HG03066 (cell line): ENCODE data around the gene CHD6.

Source experiments
- ATAC-seq: cut with Tn5 transposase; IDR thresholded peaks from one replicate; pipeline ENCODE4 v1.9.1; 2021; ENCODE audit warnings: low read depth; ENCODE audit not compliant: unreplicated experiment

CHD6 gene

GRCh38 chr20:41623625-41624375 is 5.6 kb upstream of the CHD6 start:
- ATAC-seq: no peak

DNA sequence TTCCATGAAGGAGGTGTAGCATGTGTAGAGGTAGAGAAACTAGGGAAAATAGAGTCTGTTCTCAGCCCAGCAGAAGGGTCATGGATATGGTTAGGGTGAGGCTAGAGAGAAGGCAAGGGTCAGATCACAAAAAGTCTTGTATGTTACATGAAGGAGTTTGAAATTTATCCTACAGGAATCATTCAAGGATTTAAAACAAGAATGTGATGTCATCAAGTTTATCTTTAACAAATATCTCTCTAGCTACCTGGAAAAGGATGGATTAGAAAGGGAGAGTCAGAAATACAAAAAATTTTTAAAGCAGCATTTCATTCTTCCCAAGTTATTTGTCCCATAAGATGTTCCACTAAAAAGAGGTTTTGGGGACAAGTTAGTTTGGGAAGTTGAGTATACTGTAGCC is 4.4 kb upstream of the CHD6 start:
- no peak for ATAC-seq

DNA sequence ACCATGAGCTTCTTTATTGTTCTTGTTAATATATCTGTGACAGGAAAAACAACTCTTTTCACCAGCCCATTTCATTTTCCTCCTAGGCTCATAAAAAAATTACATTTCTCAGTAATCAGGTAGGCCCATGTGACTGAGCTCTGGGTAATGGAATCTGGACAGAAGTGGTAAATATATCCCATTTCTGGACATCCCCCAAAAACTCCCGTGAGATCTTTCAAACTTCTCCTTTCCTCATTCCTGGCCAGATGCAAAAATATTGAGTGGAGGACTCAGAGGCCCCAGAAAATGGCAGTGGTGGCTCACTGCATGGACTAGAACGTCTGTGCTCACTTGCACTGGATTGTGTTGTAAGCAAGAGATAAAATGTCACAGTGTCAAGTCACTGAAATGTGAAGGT is 3.8 kb upstream of the CHD6 start:
- no peak for ATAC-seq

DNA sequence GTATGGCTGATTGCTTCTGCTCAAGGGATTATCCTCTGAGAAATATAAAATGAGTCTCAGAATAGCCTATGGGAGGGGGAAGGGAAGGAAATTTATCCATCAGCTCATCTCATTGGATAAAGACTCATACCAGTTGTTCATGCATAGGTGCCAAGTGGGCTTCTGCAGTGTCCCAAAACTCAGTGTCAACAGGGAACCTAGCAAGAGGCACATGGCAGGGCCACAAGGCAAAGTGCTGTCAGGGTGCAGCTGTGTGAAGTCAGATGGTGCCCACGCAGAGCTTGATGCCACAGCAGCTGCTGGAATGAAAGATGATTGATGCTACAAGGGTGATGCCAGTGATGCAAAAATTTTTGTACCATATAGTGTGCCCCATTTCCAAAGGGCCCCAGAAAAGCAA is 3.2 kb upstream of the CHD6 start:
- no peak for ATAC-seq

DNA sequence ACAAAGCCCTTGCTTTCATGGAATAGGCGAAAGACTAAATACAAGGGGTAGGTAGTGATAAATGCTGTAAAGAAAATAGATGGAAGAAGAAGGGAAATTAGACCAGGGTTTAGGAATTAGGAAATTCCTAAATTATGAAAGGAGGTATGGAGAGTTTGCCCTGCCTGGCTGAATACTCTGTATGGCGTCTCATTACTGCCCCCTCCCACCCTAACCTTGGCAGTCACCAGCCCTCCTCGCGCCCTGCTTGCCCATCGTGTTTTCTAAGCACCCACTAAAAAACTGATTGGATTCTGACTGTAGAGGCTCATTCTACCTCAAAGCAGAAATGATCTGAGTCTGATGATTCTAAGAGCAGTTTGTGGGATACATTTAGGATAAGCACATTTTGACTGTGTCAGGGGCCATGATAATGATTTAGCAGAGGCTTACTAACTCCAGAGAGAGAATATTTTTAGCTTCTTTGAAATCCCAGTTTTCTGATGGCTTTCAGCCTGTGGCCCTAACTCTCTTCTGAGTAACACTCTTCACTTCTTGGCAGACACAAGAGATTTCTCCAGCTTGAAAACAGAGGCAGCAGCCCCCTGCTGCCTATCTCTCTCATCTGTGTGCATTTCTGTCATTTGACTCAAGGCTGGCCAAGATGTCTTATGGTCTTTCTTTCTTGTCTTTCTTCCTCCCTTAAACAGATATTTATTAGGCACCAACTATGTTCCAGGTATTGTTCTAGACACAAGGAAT is 1.4 kb upstream of the CHD6 start:
- no peak for ATAC-seq

DNA sequence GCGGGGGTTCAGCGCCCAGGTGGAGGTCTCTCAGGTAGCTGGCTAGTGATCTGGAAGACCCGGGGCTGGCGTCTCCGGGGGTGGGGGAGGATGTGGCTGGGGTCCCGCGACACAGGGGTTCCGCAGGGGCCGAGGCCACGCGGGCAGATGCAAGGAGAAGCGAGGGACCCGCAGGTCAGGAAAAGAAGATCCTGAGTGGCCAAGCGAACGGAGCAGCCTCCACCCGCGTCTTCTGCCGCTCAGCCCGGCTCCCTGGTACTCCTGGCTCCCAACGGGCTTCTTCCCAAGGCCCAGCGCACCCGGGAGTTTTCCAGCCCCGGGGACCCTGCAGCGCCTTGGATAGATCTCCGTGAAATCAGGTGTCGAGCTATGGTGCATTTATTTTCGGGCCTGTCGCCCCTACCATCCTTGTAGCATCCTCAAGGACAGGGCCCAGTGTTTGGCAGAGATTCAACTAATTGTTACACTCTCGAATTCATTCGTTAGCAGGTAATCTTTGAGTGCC is 682 bp upstream of the CHD6 start:
- no peak for ATAC-seq

GRCh38 chr20:41617059-41617901 is 897 bp downstream of the CHD6 start:
- ATAC-seq: peak; percentile 4

GRCh38 chr20:41616228-41616627 is 1.9 kb downstream of the CHD6 start:
- ATAC-seq: no peak

GRCh38 chr20:41615676-41616075 is 2.5 kb downstream of the CHD6 start:
- ATAC-seq: no peak

- ATAC-seq: no peak
Measured at GRCh38 chr20:41615110-41615509, 3.1 kb downstream of the CHD6 start.

GRCh38 chr20:41613321-41613720 is 4.9 kb downstream of the CHD6 start:
- no peak for ATAC-seq

DNA sequence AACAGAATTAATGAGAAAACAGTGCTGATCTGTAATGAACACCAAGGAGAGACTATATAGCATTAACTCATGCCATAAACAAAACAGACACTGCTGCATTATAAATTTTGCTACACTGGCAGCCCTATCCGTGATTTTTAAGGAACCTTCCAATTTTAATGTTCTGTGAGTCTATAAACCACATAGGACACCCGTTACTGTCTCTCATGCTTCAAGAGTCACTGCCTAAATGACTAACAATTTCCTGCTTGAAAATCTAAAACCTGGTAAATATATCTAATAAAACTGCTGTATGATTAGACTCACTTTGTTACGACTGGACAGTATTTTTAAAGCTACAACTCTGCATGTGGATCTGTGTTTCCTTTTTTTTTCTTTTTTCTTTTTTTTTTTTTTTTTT is 8.7 kb downstream of the CHD6 start:
- ATAC-seq: no peak

DNA sequence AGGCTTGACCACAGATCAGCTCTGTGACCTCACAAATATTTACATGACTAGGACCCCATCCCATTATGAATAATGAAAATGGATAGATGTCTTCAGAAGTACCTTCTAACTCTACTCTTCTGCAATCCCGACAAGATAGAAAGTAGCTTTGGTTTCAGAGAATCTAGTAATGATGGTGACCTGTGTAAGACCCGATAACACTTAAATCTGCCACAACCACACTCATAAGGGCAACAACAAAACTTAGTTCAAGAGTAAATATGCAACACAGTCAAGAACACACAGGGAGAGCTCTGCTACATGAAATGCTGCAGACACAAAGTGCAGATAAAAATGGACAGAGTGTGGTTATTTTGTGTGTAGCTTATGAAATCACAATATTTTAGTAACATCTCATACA is 9.6 kb downstream of the CHD6 start:
- no peak for ATAC-seq

DNA sequence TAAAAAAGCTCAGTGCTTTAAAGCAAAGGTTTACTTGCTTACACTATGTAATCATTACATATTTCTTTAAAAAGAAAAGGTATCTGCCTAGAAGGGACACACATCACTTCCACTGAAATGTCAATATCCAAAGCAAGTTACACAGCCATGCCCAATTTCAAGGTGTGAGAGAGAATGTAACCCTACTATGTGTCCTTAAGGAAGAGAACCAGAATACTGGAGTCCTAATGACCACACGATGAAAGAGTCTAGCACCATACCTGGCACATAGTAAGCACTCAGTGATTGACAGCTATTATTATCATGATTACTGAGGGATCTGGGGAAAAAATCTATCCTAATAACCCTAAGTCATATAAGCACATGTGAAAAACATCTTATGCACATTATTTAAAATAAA is 10.4 kb downstream of the CHD6 start:
- ATAC-seq: no peak

- no peak for ATAC-seq
Measured at GRCh38 chr20:41604002-41604401, 14.2 kb downstream of the CHD6 start.

DNA sequence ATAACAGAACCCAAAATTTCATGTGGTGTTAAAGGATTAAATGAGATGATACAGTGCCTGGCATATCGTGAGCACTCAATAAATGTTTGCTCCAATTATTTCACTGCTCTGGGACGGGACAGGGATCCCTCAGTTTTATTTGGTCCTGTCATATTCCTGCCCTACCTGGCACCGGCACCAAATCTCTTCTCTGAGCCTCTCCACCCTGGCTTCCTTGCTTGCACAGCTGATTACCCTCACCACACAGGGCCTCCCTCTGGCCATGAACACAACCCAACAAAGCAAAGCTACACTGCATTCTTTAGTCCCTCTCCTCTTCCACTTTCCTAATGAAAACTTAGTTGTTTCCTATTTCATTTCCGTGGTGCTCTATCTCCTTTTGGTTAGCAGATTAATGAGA is 16.4 kb downstream of the CHD6 start:
- no peak for ATAC-seq

DNA sequence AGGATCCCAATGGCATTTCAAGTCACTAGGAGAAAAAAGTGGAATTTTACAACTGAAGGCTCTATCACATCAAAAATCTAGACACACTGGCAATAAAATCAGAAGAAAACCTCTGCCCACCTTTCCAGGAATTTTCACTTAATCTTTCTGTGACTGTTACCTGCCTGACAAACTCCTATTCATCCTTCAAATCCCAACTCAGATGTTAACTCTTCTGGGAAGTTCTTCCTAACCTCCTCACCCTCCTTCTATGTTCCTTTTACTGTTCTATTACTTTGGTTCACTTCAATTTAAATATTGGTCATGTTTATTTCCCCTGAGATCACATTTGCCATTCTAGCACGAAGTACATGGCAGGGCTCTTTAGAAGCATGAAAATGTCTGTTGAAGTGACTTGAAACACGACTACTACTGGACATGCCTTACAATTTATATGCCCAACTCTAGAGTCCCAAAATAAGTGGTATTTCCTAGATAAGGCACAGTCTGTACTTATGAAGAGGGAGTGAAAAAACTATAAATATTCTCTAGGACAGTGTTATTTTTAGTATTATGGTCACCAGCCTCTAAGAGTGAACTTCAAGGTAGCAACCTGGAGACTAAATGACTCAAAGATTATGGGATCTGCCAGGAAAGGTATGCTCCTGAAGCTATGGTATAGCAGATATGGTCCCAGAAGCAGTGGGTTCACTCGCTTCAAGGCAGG is 17.1 kb downstream of the CHD6 start:
- no peak for ATAC-seq

- no peak for ATAC-seq
Measured at GRCh38 chr20:41599699-41600104, 18.5 kb downstream of the CHD6 start.

GRCh38 chr20:41598719-41599118 is 19.5 kb downstream of the CHD6 start:
- ATAC-seq: no peak

DNA sequence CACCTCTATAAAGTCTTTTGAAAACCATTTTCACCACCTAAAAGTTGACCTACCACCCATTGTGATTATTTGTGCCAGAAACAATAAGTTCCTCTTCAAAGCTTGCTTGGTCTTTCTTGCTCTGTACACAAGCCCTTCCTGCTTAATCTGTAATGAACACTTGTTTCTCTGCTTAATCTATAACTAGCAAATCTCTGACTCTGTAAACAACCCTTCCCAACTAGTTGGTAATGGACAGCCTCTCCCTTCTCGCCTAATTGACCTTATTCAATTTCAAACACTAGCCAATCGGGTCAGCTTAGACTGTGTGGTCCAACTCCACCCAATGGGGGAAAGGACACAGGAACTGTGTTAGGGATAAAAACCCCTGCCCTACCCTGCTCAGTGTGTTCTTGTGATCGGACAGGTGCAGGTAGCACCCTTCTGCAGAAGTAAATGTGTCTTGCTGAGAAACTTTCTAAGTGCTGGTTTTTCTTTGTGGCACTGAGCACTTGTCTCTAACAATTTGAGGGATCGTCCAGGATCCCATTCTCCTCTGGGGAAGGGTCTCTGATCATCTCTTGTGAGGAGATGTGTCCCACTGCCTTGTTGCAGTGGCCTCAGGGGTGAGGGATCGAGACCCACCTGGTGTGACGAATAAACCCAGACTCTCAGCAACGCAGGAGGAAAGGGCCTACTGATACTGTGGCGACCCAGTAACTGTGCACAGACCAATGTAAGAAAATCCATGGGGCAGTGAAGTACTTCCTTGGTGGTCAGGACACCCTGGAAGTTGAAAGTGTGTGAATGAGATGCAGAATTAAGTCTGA is 23.5 kb downstream of the CHD6 start:
- ATAC-seq: no peak
